ENCODE results near the gene HAPLN2.

DNA sequence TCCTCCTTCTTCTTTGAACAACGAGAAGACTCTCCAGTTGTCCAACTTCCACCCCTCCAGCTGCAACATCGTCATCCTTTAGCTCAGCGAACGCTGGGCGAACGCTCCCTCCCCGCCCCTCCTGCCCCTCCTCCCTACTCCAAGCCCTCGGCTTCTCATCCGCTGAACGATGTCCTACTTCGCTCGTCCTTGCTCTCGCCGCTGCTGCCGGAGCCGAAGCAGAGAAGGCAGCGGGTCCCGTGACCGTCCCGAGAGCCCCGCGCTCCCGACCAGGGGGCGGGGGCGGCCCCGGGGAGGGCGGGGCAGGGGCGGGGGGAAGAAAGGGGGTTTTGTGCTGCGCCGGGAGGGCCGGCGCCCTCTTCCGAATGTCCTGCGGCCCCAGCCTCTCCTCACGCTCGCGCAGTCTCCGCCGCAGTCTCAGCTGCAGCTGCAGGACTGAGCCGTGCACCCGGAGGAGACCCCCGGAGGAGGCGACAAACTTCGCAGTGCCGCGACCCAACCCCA, 22.6 kb downstream of the HAPLN2 start, which contains the start of gene BCAN:
- TF ChIP-seq, protein P1, sequence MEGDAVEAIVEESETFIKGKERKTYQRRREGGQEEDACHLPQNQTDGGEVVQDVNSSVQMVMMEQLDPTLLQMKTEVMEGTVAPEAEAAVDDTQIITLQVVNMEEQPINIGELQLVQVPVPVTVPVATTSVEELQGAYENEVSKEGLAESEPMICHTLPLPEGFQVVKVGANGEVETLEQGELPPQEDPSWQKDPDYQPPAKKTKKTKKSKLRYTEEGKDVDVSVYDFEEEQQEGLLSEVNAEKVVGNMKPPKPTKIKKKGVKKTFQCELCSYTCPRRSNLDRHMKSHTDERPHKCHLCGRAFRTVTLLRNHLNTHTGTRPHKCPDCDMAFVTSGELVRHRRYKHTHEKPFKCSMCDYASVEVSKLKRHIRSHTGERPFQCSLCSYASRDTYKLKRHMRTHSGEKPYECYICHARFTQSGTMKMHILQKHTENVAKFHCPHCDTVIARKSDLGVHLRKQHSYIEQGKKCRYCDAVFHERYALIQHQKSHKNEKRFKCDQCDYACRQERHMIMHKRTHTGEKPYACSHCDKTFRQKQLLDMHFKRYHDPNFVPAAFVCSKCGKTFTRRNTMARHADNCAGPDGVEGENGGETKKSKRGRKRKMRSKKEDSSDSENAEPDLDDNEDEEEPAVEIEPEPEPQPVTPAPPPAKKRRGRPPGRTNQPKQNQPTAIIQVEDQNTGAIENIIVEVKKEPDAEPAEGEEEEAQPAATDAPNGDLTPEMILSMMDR (IDR thresholded peaks at IDR 0.05) = no peak
- no peak for TF ChIP-seq POLR2A (IDR thresholded peaks at IDR 0.05)

All from esophagus squamous epithelium (tissue), 4 donors.